ENCODE data around the gene SAP130.

SAP130 gene

GRCh38 chr2:128027801-128028667, at the start of gene SAP130:
Gene SAP130, minus strand, starts transcription at chr2:128028059. Its CDS starts 1,767 bp downstream, at chr2:128026292.
- DNase-seq = peak; percentile 99

GRCh38 chr2:128076461-128077106, 48.7 kb upstream of the SAP130 start:
- no peak for DNase-seq

- no peak for DNase-seq
These were observed 45.4 kb upstream of the SAP130 start for GRCh38 chr2:128073278-128073677.

GRCh38 chr2:128069769-128070168, 41.9 kb upstream of the SAP130 start:
- no peak for DNase-seq

GRCh38 chr2:128064353-128064752, 36.5 kb upstream of the SAP130 start:
- no peak for DNase-seq

GRCh38 chr2:128062571-128062970, 34.7 kb upstream of the SAP130 start:
- DNase-seq = no peak

GRCh38 chr2:128058114-128058513, 30.3 kb upstream of the SAP130 start:
- no peak for DNase-seq

GRCh38 chr2:128057334-128057733, 29.5 kb upstream of the SAP130 start:
- no peak for DNase-seq

- DNase-seq = no peak
These were observed 26.4 kb upstream of the SAP130 start for GRCh38 chr2:128054104-128054885.

- DNase-seq = no peak
These were observed 25.5 kb upstream of the SAP130 start for GRCh38 chr2:128053331-128053730.

- no peak for DNase-seq
These were observed 15.2 kb upstream of the SAP130 start for GRCh38 chr2:128043041-128043440.

GRCh38 chr2:128041561-128041960, 13.7 kb upstream of the SAP130 start:
- no peak for DNase-seq

- DNase-seq = no peak
These were observed 12.4 kb upstream of the SAP130 start for GRCh38 chr2:128040166-128040771.

GRCh38 chr2:128039535-128039934, 11.7 kb upstream of the SAP130 start:
- no peak for DNase-seq

- no peak for DNase-seq
These were observed 10.6 kb upstream of the SAP130 start for GRCh38 chr2:128038411-128038810.

- DNase-seq = no peak
These were observed 9.8 kb upstream of the SAP130 start for GRCh38 chr2:128037649-128038048.

GRCh38 chr2:128036748-128037607, 9.1 kb upstream of the SAP130 start:
- no peak for DNase-seq

- DNase-seq = no peak
These were observed 4.2 kb upstream of the SAP130 start for GRCh38 chr2:128032092-128032491.

GRCh38 chr2:128028668-128029054, 802 bp upstream of the SAP130 start:
- DNase-seq = no peak

- DNase-seq = peak; percentile 98
These were observed 520 bp downstream of the SAP130 start for GRCh38 chr2:128027278-128027800.

GRCh38 chr2:128026448-128027277, 1.2 kb downstream of the SAP130 start:
- DNase-seq = no peak
